OCI-LY7 (cell line): ENCODE measurements around the gene SF3B1. TPM values are rescaled to one million over a fixed set of nuclear protein-coding genes. Genes with fewer than 3 reads are reported as not detected.
A peak's percentile ranks its signal among the peaks of the same experiment; 100 is the strongest.

Source experiments
- BruUV-seq: library from RNA; stranded (reverse); fragments of 400-500 nt; replicated peaks from 2 replicates; lab custom pipeline; 2021; lab: Mats Ljungman, UMichigan
- CTCF ChIA-PET: fragments of 300-600 bp; sonication (Branson Sonifier 250); formaldehyde crosslinking; loops from one replicate; lab custom pipeline; 2022; ENCODE audit warnings: antibody characterized with exemption; ENCODE audit not compliant: unreplicated experiment; lab: Charles Lee
- POLR2A ChIA-PET: fragments of 300-600 bp; sonication (Branson Sonifier 250); formaldehyde crosslinking; loops from one replicate; lab custom pipeline; 2022; ENCODE audit warnings: antibody characterized with exemption; lab: Charles Lee
- DNase-seq: peaks from one replicate; pipeline ENCODE4 v3.0.0-alpha.2; 2015; ENCODE audit warnings: low spot score
- H2AFZ ChIP-seq: fragments of 200-600 bp; sonication (generic), shearing (Covaris generic); 2 replicates; pipeline ENCODE4 v1.6.1; 2014; ENCODE audit warnings: mild to moderate bottlenecking, antibody characterized with exemption, low read length, moderate library complexity
- H3K27ac ChIP-seq: fragments of 200-600 bp; sonication (generic); 2 replicates; pipeline ENCODE4 v1.5.1; 2014; ENCODE audit warnings: mixed run types, low read depth, mild to moderate bottlenecking, moderate library complexity, low read length, inconsistent platforms; ENCODE audit not compliant: poor library complexity, severe bottlenecking
- H3K36me3 ChIP-seq: fragments of 200-600 bp; sonication (generic); 2 replicates; pipeline ENCODE4 v1.6.1; 2014; ENCODE audit warnings: mild to moderate bottlenecking, antibody characterized with exemption, low read length, moderate library complexity, mixed read lengths; ENCODE audit not compliant: insufficient read depth
- H3K4me1 ChIP-seq: fragments of 200-600 bp; sonication (generic); 2 replicates; pipeline ENCODE4 v1.5.1; 2014; ENCODE audit warnings: mild to moderate bottlenecking, low read length; ENCODE audit not compliant: insufficient read depth, poor library complexity, severe bottlenecking
- H3K4me2 ChIP-seq: fragments of 200-600 bp; sonication (generic); 2 replicates; pipeline ENCODE4 v1.6.1; 2014; ENCODE audit warnings: mild to moderate bottlenecking, low read length
- H3K4me3 ChIP-seq: fragments of 200-600 bp; sonication (generic); 2 replicates; pipeline ENCODE4 v1.5.1; 2014; ENCODE audit warnings: mild to moderate bottlenecking, low read depth, low read length; ENCODE audit not compliant: poor library complexity, severe bottlenecking
- H3K79me2 ChIP-seq: fragments of 200-600 bp; sonication (generic); 2 replicates; pipeline ENCODE4 v1.6.1; 2016; ENCODE audit warnings: low read depth, mild to moderate bottlenecking, low read length, moderate library complexity, mixed read lengths; ENCODE audit not compliant: insufficient read depth
- H3K9me2 ChIP-seq: fragments of 200-600 bp; sonication (generic); 2 replicates; pipeline ENCODE4 v1.6.1; 2016; ENCODE audit warnings: mild to moderate bottlenecking, low read length, mixed read lengths; ENCODE audit not compliant: insufficient read depth
- H3K9me3 ChIP-seq: fragments of 200-600 bp; sonication (generic); 2 replicates; pipeline ENCODE4 v1.6.1; 2014; ENCODE audit warnings: mild to moderate bottlenecking, mixed run types, low read length, mixed read lengths
- H4K20me1 ChIP-seq: fragments of 200-600 bp; sonication (generic); 2 replicates; pipeline ENCODE4 v1.6.1; 2014; ENCODE audit warnings: mild to moderate bottlenecking, antibody characterized with exemption, low read length, moderate library complexity, mixed read lengths; ENCODE audit not compliant: insufficient read depth
- EZH2phosphoT487 ChIP-seq: fragments of 200-600 bp; sonication (generic); IDR thresholded peaks from 2 replicates; pipeline ENCODE4 v1.6.1; 2018; ENCODE audit warnings: low read depth, borderline replicate concordance, mild to moderate bottlenecking, mixed run types, antibody characterized with exemption, low read length, moderate library complexity, mixed read lengths
- intact Hi-C: fragments of 100-400 bp; cut with micrococcal nuclease; formaldehyde crosslinking; loops from one replicate; pipeline ENCODE4 v1.10.0; 2022; ENCODE audit not compliant: unreplicated experiment
- total RNA-seq, 2 experiments: library from RNA; depleted of rRNA in 1 of 2; stranded (reverse); fragments of >200 nt in 1 of 2; shearing (Covaris generic) in 1 of 2; gene quantifications; 2 replicates each; pipeline ENCODE4 v1.2.3, GENCODE V29; 2014 to 2022
- TF ChIP-seq, protein P1 (sequence below): fragments of 200-600 bp; sonication (generic); conservative IDR thresholded peaks from 2 replicates; pipeline ENCODE4 v1.5.1; 2014; ENCODE audit warnings: mild to moderate bottlenecking, antibody characterized with exemption, low read length, moderate library complexity, mixed read lengths

The SF3B1 gene
- total RNA-seq, 2 experiments from 2014 or later: 198 to 268 TPM

GRCh38 chr2:197378494-197379307, 56.1 kb downstream of the SF3B1 start:
- Histone ChIP-seq H3K27ac (no peak overlapping the region), H3K9me2 (no peaks in the 10 kb centered on the region), H2AFZ (no peak overlapping the region), H3K4me1 (peaks cover 4% of the 10 kb centered on the region), H3K36me3 (no peaks in the 10 kb centered on the region), H3K9me3 (no peaks in the 10 kb centered on the region), H3K79me2 (no peaks in the 10 kb centered on the region), H4K20me1 (no peaks in the 10 kb centered on the region), H3K4me2 (no peak overlapping the region), H3K4me3 (no peak overlapping the region)
- ChIA-PET POLR2A (interaction anchor here (0.6 to 1.4 kb wide), 4 partner anchors 13 to 1141 kb away, joined by 3 to 4 read pairs (median 4); no protein-coding TSS in a partner anchor), CTCF (no interaction called here)
- TF ChIP-seq, protein P1, sequence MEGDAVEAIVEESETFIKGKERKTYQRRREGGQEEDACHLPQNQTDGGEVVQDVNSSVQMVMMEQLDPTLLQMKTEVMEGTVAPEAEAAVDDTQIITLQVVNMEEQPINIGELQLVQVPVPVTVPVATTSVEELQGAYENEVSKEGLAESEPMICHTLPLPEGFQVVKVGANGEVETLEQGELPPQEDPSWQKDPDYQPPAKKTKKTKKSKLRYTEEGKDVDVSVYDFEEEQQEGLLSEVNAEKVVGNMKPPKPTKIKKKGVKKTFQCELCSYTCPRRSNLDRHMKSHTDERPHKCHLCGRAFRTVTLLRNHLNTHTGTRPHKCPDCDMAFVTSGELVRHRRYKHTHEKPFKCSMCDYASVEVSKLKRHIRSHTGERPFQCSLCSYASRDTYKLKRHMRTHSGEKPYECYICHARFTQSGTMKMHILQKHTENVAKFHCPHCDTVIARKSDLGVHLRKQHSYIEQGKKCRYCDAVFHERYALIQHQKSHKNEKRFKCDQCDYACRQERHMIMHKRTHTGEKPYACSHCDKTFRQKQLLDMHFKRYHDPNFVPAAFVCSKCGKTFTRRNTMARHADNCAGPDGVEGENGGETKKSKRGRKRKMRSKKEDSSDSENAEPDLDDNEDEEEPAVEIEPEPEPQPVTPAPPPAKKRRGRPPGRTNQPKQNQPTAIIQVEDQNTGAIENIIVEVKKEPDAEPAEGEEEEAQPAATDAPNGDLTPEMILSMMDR: peak; percentile 96
- TF ChIP-seq EZH2phosphoT487: no peak
- intact Hi-C loops: loop anchor here (1.0 to 5.0 kb wide), 7 partner anchors 66 to 626 kb away; partner anchors contain the start of gene ANKRD44
- BruUV-seq: no TSS peak
- DNase-seq: peak; percentile 74

DNA sequence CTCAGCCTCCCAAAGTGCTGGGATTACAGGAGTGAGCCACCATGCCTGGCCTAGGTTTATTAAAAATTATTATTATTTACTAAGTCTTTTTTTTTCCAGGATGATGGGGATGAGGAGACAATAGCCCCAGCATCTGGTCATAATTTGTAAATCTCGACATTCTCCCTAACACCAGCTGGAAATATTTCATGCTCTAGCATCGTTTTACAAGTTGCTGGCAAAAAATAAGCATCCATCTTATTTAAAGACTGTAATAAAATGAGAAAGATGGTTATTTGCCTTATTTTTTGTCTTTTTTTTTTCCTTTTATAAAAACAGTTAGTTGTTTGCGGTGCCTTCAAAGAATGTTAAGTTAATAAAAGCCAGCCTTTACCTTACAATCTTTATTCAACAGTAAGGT, 56.7 kb downstream of the SF3B1 start:
- no peak for TF ChIP-seq EZH2phosphoT487
- TF ChIP-seq, protein P1: no peak
- intact Hi-C loops: loop anchor here (1.0 to 5.0 kb wide), 7 partner anchors 66 to 626 kb away; partner anchors contain the start of gene ANKRD44

More for the DNA sequence above, 56.7 kb downstream of the SF3B1 start:
- BruUV-seq: no TSS peak
- Histone ChIP-seq H3K4me3 (no peak overlapping the region), H3K79me2 (no peaks in the 10 kb centered on the region), H3K36me3 (no peaks in the 10 kb centered on the region), H3K4me1 (peaks cover 4% of the 10 kb centered on the region), H2AFZ (no peak overlapping the region), H3K9me3 (no peaks in the 10 kb centered on the region), H4K20me1 (no peaks in the 10 kb centered on the region), H3K4me2 (no peak overlapping the region), H3K9me2 (no peaks in the 10 kb centered on the region), H3K27ac (no peak overlapping the region)
- POLR2A ChIA-PET: interaction anchor here (0.7 to 1.4 kb wide), 3 partner anchors 12 to 141 kb away, joined by 3 to 4 read pairs (median 4); no protein-coding TSS in a partner anchor
- CTCF ChIA-PET: no interaction called here
- DNase-seq: no peak
